Measurements from ENCODE around the gene PPIP5K2.

DNA sequence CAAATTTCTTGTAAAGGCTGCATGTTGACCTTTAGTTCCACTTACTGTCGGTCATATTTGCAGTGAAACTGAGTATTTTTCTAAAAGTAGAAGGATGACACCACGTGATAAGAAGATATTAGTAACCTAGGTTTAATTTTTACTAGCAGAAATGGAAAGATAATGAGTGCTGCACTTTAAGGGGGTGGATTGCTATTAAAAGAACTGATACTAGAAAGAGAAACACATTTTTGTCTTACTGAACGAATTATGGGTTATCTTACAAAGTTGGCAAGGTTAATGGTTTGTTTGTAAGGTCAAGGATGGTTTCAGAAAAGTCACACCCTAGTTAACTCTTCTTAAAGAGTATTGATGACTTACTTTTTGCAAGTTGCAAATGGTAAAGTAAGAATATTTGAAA, 140.8 kb downstream of the PPIP5K2 start:
- TF ChIP-seq, protein P1, sequence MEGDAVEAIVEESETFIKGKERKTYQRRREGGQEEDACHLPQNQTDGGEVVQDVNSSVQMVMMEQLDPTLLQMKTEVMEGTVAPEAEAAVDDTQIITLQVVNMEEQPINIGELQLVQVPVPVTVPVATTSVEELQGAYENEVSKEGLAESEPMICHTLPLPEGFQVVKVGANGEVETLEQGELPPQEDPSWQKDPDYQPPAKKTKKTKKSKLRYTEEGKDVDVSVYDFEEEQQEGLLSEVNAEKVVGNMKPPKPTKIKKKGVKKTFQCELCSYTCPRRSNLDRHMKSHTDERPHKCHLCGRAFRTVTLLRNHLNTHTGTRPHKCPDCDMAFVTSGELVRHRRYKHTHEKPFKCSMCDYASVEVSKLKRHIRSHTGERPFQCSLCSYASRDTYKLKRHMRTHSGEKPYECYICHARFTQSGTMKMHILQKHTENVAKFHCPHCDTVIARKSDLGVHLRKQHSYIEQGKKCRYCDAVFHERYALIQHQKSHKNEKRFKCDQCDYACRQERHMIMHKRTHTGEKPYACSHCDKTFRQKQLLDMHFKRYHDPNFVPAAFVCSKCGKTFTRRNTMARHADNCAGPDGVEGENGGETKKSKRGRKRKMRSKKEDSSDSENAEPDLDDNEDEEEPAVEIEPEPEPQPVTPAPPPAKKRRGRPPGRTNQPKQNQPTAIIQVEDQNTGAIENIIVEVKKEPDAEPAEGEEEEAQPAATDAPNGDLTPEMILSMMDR (IDR thresholded peaks at IDR 0.05; ENCODE audit: control extremely low read depth in 1 of 3, insufficient read depth in 1 of 3, low read depth in 1 of 3, low read length in 3 of 3): no peak
- no peak for TF ChIP-seq SRF (IDR thresholded peaks at IDR 0.05; ENCODE audit: low read depth, low read length)
- no peak for TF ChIP-seq TAF1 (IDR thresholded peaks at IDR 0.05; ENCODE audit: low read depth, low read length)
- no peak for TF ChIP-seq CEBPB (IDR thresholded peaks at IDR 0.05; ENCODE audit: low read depth, low read length)
- no peak for TF ChIP-seq EZH2 (IDR thresholded peaks at IDR 0.05; ENCODE audit: low read depth, low read length, severe bottlenecking)
- TF ChIP-seq RFX5 (IDR thresholded peaks at IDR 0.05; ENCODE audit: borderline replicate concordance, low read depth, low read length): no peak
- no peak for TF ChIP-seq EP300 (IDR thresholded peaks at IDR 0.05; ENCODE audit: borderline replicate concordance in 1 of 2, low read depth in 2 of 2, low read length in 2 of 2)
- no peak for TF ChIP-seq KDM1A (IDR thresholded peaks at IDR 0.05; ENCODE audit: borderline replicate concordance, low read length)
- TF ChIP-seq SP1 (IDR thresholded peaks at IDR 0.05; ENCODE audit: low read depth, low read length): no peak
- no peak for TF ChIP-seq POLR2A (IDR thresholded peaks at IDR 0.05; ENCODE audit: control extremely low read depth in 1 of 2, low read depth in 2 of 2, low read length in 2 of 2)

Measured in H1 (cell line).